Measurements from ENCODE around the gene GPR65.

- TF ChIP-seq JUND (IDR thresholded peaks at IDR 0.05) = no peak
- TF ChIP-seq MXI1 (IDR thresholded peaks at IDR 0.05; ENCODE audit: low read depth, low read length) = no peak
- TF ChIP-seq GATA2 (CRISPR knock-in tag; IDR thresholded peaks at IDR 0.05) = no peak
- TF ChIP-seq GABPA (IDR thresholded peaks at IDR 0.05; ENCODE audit: low read depth) = no peak
- no peak for TF ChIP-seq YY1 (IDR thresholded peaks at IDR 0.05; ENCODE audit: low read depth)
- no peak for TF ChIP-seq NRF1 (IDR thresholded peaks at IDR 0.05; ENCODE audit: low read depth, low read length)
- TF ChIP-seq CTCF (IDR thresholded peaks at IDR 0.05) = no peak
- no peak for TF ChIP-seq RFX5 (IDR thresholded peaks at IDR 0.05; ENCODE audit: low read length)
These were observed 364 bp upstream of the GPR65 start for GRCh38 chr14:88004506-88005036.
